HL-60/S4 treated with retinoic acid at 250 ng/mL for 4 days and 3 days (cell line): Measurements from ENCODE around the gene HEXD.
"Not testable (repeated sequence)": the region's sequence is repeated elsewhere in the genome, so short reads cannot be mapped to it uniquely, and the experiment has no call there.

ENCODE experiments used
- in situ Hi-C: fragments of 300-500 bp; cut with MboI; formaldehyde crosslinking; loops from 2 replicates; pipeline ENCODE4 v1.7.0; 2022; ENCODE audit warnings: low sequenced_read_pairs

HEXD gene

GRCh38 chr17:82418001-82418986 lies at the start of gene HEXD, which contains the start of gene OGFOD3:
HEXD (plus strand) TSS chr17:82418347; CDS start chr17:82419800, 1,453 bp downstream.
OGFOD3 (minus strand) TSS chr17:82418586; CDS start chr17:82418485, 101 bp downstream.
- in situ Hi-C loops, result no loop called here

- in situ Hi-C loops, result no loop called here
Observed at GRCh38 chr17:82369211-82369610, 48.9 kb upstream of the HEXD start.

GRCh38 chr17:82370471-82371332 lies 47.4 kb upstream of the HEXD start:
- in situ Hi-C loops, result no loop called here

GRCh38 chr17:82371333-82372248 lies 46.6 kb upstream of the HEXD start, which contains the start of gene UTS2R:
UTS2R (plus strand) TSS chr17:82371765; CDS start chr17:82374325, 2,560 bp downstream.
- in situ Hi-C loops, result no loop called here

GRCh38 chr17:82372249-82373071 lies 45.7 kb upstream of the HEXD start:
- in situ Hi-C loops, result no loop called here

GRCh38 chr17:82373072-82373452 lies 45.1 kb upstream of the HEXD start:
- in situ Hi-C loops, result not testable (repeated sequence)

GRCh38 chr17:82373731-82374625 lies 44.2 kb upstream of the HEXD start:
- in situ Hi-C loops, result no loop called here

- in situ Hi-C loops, result no loop called here
Observed at GRCh38 chr17:82374626-82375331, 43.4 kb upstream of the HEXD start.

- in situ Hi-C loops, result no loop called here
Observed at GRCh38 chr17:82375359-82376041, 42.6 kb upstream of the HEXD start.

- in situ Hi-C loops, result no loop called here
Observed at GRCh38 chr17:82376042-82376730, 42.0 kb upstream of the HEXD start.

- in situ Hi-C loops, result not testable (repeated sequence)
Observed at GRCh38 chr17:82377294-82377693, 40.9 kb upstream of the HEXD start.

- in situ Hi-C loops, result no loop called here
Observed at GRCh38 chr17:82377924-82378740, 40.0 kb upstream of the HEXD start.

- in situ Hi-C loops, result no loop called here
Observed at GRCh38 chr17:82378741-82379021, 39.5 kb upstream of the HEXD start.

- in situ Hi-C loops, result no loop called here
Observed at GRCh38 chr17:82380860-82381702, 37.1 kb upstream of the HEXD start.

GRCh38 chr17:82381703-82382009 lies 36.5 kb upstream of the HEXD start:
- in situ Hi-C loops, result not testable (repeated sequence)
